ENCODE measurements around the gene PPA1.

DNA sequence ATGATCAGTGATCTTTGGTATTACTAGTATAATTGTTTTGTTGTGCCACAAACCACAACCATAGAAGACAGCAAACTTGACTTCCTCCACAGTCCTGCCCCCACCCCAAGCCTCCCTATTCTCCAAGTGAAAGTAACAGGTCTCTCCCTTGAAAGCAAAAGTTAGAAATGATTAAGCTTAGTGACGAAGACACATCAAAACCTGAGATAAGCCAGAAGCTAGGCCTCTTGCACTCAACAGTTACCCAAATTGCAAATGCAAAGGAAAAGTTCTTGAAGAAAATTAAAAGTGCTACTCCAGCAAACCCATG lies 70.4 kb downstream of the PPA1 start:
- TF ChIP-seq, protein P1, sequence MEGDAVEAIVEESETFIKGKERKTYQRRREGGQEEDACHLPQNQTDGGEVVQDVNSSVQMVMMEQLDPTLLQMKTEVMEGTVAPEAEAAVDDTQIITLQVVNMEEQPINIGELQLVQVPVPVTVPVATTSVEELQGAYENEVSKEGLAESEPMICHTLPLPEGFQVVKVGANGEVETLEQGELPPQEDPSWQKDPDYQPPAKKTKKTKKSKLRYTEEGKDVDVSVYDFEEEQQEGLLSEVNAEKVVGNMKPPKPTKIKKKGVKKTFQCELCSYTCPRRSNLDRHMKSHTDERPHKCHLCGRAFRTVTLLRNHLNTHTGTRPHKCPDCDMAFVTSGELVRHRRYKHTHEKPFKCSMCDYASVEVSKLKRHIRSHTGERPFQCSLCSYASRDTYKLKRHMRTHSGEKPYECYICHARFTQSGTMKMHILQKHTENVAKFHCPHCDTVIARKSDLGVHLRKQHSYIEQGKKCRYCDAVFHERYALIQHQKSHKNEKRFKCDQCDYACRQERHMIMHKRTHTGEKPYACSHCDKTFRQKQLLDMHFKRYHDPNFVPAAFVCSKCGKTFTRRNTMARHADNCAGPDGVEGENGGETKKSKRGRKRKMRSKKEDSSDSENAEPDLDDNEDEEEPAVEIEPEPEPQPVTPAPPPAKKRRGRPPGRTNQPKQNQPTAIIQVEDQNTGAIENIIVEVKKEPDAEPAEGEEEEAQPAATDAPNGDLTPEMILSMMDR (IDR thresholded peaks at IDR 0.05) = no peak
- TF ChIP-seq POLR2A (IDR thresholded peaks at IDR 0.05) (no peak), POLR2AphosphoS5 (IDR thresholded peaks at IDR 0.05) (no peak)

Measured in stomach (tissue), 4 donors.